B cell (primary cell): Measurements from ENCODE around the gene TCEA3. TPM values are rescaled to one million over a fixed set of nuclear protein-coding genes. Genes with fewer than 3 reads are reported as not detected.

Experiments
- ATAC-seq: fragments of 200-7000 bp; cut with Tn5 transposase; one replicate; pipeline ENCODE4 v1.10.0; 2021; ENCODE audit warnings: low read depth, mild to moderate bottlenecking, moderate number of reproducible peaks, moderate library complexity
- CTCF ChIA-PET: fragments of 350-600 bp; sonication (Branson Sonifier 250); formaldehyde crosslinking; loops from one replicate; lab custom pipeline; 2021; ENCODE audit warnings: antibody characterized with exemption, inconsistent platforms; lab: Charles Lee
- POLR2A ChIA-PET: fragments of 350-600 bp; sonication (Branson Sonifier 250); formaldehyde crosslinking; loops from one replicate; lab custom pipeline; 2021; ENCODE audit warnings: antibody characterized with exemption; lab: Charles Lee
- DNase-seq: peaks from one replicate; pipeline ENCODE4 v3.0.0; 2013
- H2AFZ ChIP-seq: 2 replicates; pipeline ENCODE4 v1.6.1; 2012; ENCODE audit warnings: mild to moderate bottlenecking, low read depth, low read length; ENCODE audit not compliant: insufficient read depth, poor library complexity, severe bottlenecking
- H3K27ac ChIP-seq, 2 donors: 1 replicate in 1 of 2; 2 replicates in 1 of 2; pipeline ENCODE4 v1.5.1; 2012 to 2013; ENCODE audit warnings: low read length in 2 of 2, mild to moderate bottlenecking in 2 of 2, moderate library complexity in 1 of 2
- H3K27me3 ChIP-seq, 4 experiments: fragments of 200-600 bp in 1 of 4; sonication (generic) in 1 of 4; replicated peaks in 1 of 4; 1 replicate in 2 of 4; 2 replicates in 2 of 4; pipeline versions ENCODE4 v1.6.1 to v1.7.0; 2013 to 2016; ENCODE audit warnings: low read length in 3 of 4, mild to moderate bottlenecking in 2 of 4, mixed read lengths in 1 of 4, moderate library complexity in 1 of 4; ENCODE audit not compliant: insufficient read depth in 4 of 4, control insufficient read depth in 3 of 4; ENCODE audit errors: control extremely low read depth in 1 of 4
- H3K36me3 ChIP-seq, 2 experiments: replicated peaks in 1 of 2; 1 replicate in 1 of 2; 2 replicates in 1 of 2; pipeline versions ENCODE4 v1.6.1 to v1.7.1; 2013; ENCODE audit warnings: low read length in 1 of 2; ENCODE audit not compliant: insufficient read depth in 2 of 2, control insufficient read depth in 1 of 2; ENCODE audit errors: control extremely low read depth in 1 of 2, extremely low read depth in 1 of 2
- H3K4me1 ChIP-seq, 2 donors: fragments of 200-600 bp in 1 of 2; sonication (generic) in 1 of 2; 1 replicate in 1 of 2; 2 replicates in 1 of 2; pipeline versions ENCODE4 v1.5.1 to v1.6.1; 2013 to 2017; ENCODE audit warnings: low read length in 2 of 2; ENCODE audit not compliant: control insufficient read depth in 2 of 2, insufficient read depth in 2 of 2
- H3K4me2 ChIP-seq: replicated peaks from 2 replicates; pipeline ENCODE3; 2012; ENCODE audit warnings: mild to moderate bottlenecking, low read depth, low read length; ENCODE audit not compliant: poor library complexity, severe bottlenecking
- H3K4me3 ChIP-seq, 5 experiments: fragments of 200-600 bp in 1 of 5; sonication (generic) in 1 of 5; 1 replicate in 3 of 5; 2 replicates in 2 of 5; pipeline versions ENCODE4 v1.5.1 to v1.7.0; 2011 to 2016; ENCODE audit warnings: low read length in 4 of 5, mild to moderate bottlenecking in 4 of 5, low read depth in 2 of 5, control low read depth in 1 of 5, moderate library complexity in 1 of 5; ENCODE audit not compliant: insufficient read depth in 1 of 5; ENCODE audit errors: control extremely low read depth in 1 of 5, extremely low read depth in 1 of 5
- H3K79me2 ChIP-seq: fragments of 200-600 bp; sonication (generic); one replicate; pipeline ENCODE4 v1.6.0; 2016; ENCODE audit warnings: low read length; ENCODE audit not compliant: control insufficient read depth, insufficient read depth
- H3K9ac ChIP-seq: fragments of 200-600 bp; sonication (generic); 2 replicates; pipeline ENCODE4 v1.6.1; 2017; ENCODE audit warnings: mild to moderate bottlenecking, low read length, moderate library complexity
- H3K9me3 ChIP-seq, 3 donors: one replicate each; pipeline versions ENCODE4 v1.6.1 to v1.7.1; 2013; ENCODE audit warnings: low read length in 2 of 3; ENCODE audit not compliant: control insufficient read depth in 2 of 3, insufficient read depth in 1 of 3; ENCODE audit errors: control extremely low read depth in 1 of 3
- H4K20me1 ChIP-seq: 2 replicates; pipeline ENCODE4 v1.6.0; 2012; ENCODE audit warnings: mild to moderate bottlenecking, low read length; ENCODE audit not compliant: insufficient read depth, control insufficient read depth, poor library complexity, severe bottlenecking
- H3K27ac Mint-ChIP-seq: one replicate; pipeline ENCODE4 v1.8.0; 2021; ENCODE audit warnings: mixed read lengths
- H3K27me3 Mint-ChIP-seq: one replicate; pipeline ENCODE4 v1.8.0; 2021; ENCODE audit warnings: mixed read lengths
- H3K4me1 Mint-ChIP-seq: one replicate; pipeline ENCODE4 v1.8.0; 2021; ENCODE audit warnings: mixed read lengths
- H3K4me3 Mint-ChIP-seq: one replicate; pipeline ENCODE4 v1.8.0; 2021; ENCODE audit warnings: mixed read lengths
- H3K9me3 Mint-ChIP-seq: one replicate; pipeline ENCODE4 v1.8.0; 2022; ENCODE audit warnings: mixed read lengths; ENCODE audit not compliant: insufficient read depth
- CTCF ChIP-seq: fragments of 200-600 bp; IDR thresholded peaks from one replicate; pipeline ENCODE4 v1.8.0; 2022; ENCODE audit warnings: antibody characterized with exemption, mild to moderate bottlenecking
- EZH2 ChIP-seq: IDR thresholded peaks from 2 replicates; pipeline ENCODE4 v1.6.1; 2012; ENCODE audit warnings: borderline replicate concordance, low read depth, mild to moderate bottlenecking, moderate library complexity, low read length; ENCODE audit not compliant: insufficient read depth, poor library complexity, severe bottlenecking
- WGBS: methylation state at CpG from one replicate; pipeline ENCODE4 v1.1.5; 2013; ENCODE audit warnings: missing lambda C conversion rate; ENCODE audit not compliant: insufficient coverage; 5-methylcytosine and 5-hydroxymethylcytosine counted together
- intact Hi-C: fragments of 100-400 bp; cut with micrococcal nuclease; formaldehyde crosslinking; loops from one replicate; pipeline ENCODE4 v1.10.0; 2022
- polyA plus RNA-seq: library from polyadenylated mRNA; depleted of rRNA; stranded (reverse); fragments of >200 nt; gene quantifications from 2 replicates; pipeline ENCODE4 v1.2.3, GENCODE V29; 2012
- total RNA-seq, 2 donors: library from RNA; stranded (reverse); fragments of 120-200 nt in 1 of 2; gene quantifications; 1 replicate in 1 of 2; 2 replicates in 1 of 2; pipeline versions ENCODE4 v1.2.3 to v1.2.4, GENCODE V29; 2013 to 2022

TCEA3 gene
- total and polyA plus RNA-seq, 2 donors (not counting 1 experiment from before 2014, with no cell fraction given), result 0.22 TPM; not detected in 1

- peaks cover 43% of the 10 kb centered on the region for H3K27me3 Mint-ChIP-seq
- WGBS, result no CpG with 5 or more reads among the region's 3 CpGs
- CTCF ChIA-PET, result interaction anchor here (1.0 to 2.8 kb wide), 2 partner anchors 17 to 19 kb away, joined by 3 to 12 read pairs; no protein-coding TSS in a partner anchor
Observed at GRCh38 chr1:23421343-23421742, 3.2 kb downstream of the TCEA3 start.

GRCh38 chr1:23420778-23421177, 3.8 kb downstream of the TCEA3 start:
- Histone ChIP-seq H3K36me3 (no peaks in the 10 kb centered on the region), H3K79me2 (no peaks in the 10 kb centered on the region), H3K27ac (no peak overlapping the region), H3K27me3 (peaks cover 0 to 39% (median 18%) of the 10 kb centered on the region in 4 experiments), H3K9ac (no peak overlapping the region), H3K4me1 (peaks cover 21 to 27% of the 10 kb centered on the region in 2 donors), H4K20me1 (no peaks in the 10 kb centered on the region), H3K4me2 (no peak overlapping the region), H3K4me3 (no peak overlapping the region), H3K9me3 (peaks cover 0 to 6% (median 0%) of the 10 kb centered on the region in 3 donors), H2AFZ (no peak overlapping the region)
- POLR2A ChIA-PET, result no interaction called here
- Mint-ChIP-seq H3K27me3 (peaks cover 37% of the 10 kb centered on the region), H3K27ac (no peak overlapping the region), H3K9me3 (no peaks in the 10 kb centered on the region), H3K4me1 (peaks cover 21% of the 10 kb centered on the region), H3K4me3 (no peak overlapping the region)
- CTCF ChIA-PET, result interaction anchor here (2.8 kb wide), 1 partner anchor 17 kb away, joined by 12 read pairs; no protein-coding TSS in a partner anchor
- DNase-seq (no peak), ATAC-seq (no peak)
- TF ChIP-seq CTCF (no peak), EZH2 (no peak)
- WGBS, result 64% methylated on average over 1 of the region's 3 CpGs
- intact Hi-C loops, result no loop called here

More at GRCh38 chr1:23421343-23421742, 3.2 kb downstream of the TCEA3 start:
- Histone ChIP-seq H4K20me1 (no peaks in the 10 kb centered on the region), H3K27ac (no peak overlapping the region), H3K36me3 (no peaks in the 10 kb centered on the region), H3K4me1 (peaks cover 21 to 27% of the 10 kb centered on the region in 2 donors), H3K27me3 (peaks cover 0 to 44% (median 23%) of the 10 kb centered on the region in 4 experiments), H3K9ac (no peak overlapping the region), H2AFZ (no peak overlapping the region), H3K79me2 (no peaks in the 10 kb centered on the region), H3K4me2 (no peak overlapping the region), H3K9me3 (peaks cover 0 to 6% (median 0%) of the 10 kb centered on the region in 3 donors), H3K4me3 (no peak overlapping the region)
- DNase-seq (no peak), ATAC-seq (no peak)
- no peak overlapping the region for H3K27ac Mint-ChIP-seq
- peaks cover 21% of the 10 kb centered on the region for H3K4me1 Mint-ChIP-seq
- intact Hi-C loops, result no loop called here
- no peak overlapping the region for H3K4me3 Mint-ChIP-seq
- TF ChIP-seq CTCF, result no peak
- no peak for TF ChIP-seq EZH2
- H3K9me3 Mint-ChIP-seq, result no peaks in the 10 kb centered on the region
- POLR2A ChIA-PET, result no interaction called here
